Coronary artery (tissue), 2 donors: Measurements from ENCODE around the gene SLC2A13.
"Not testable (repeated sequence)": the region's sequence is repeated elsewhere in the genome, so short reads cannot be mapped to it uniquely, and the experiment has no call there.

Source experiments
- DNase-seq: peaks from one replicate; pipeline ENCODE4 v3.0.0-alpha.2; 2017; ENCODE audit warnings: low spot score
- H3K27ac ChIP-seq, 2 donors: fragments of 200-600 bp; sonication (generic); one replicate each; pipeline ENCODE4 v1.5.1; 2016 to 2019
- H3K4me3 ChIP-seq: fragments of 200-600 bp; sonication (generic); 2 replicates; pipeline ENCODE4 v1.5.1; 2016; ENCODE audit warnings: mild to moderate bottlenecking, moderate library complexity
- CTCF ChIP-seq: fragments of 200-600 bp; sonication (generic); IDR thresholded peaks from one replicate; pipeline ENCODE4 v1.5.1; 2019; ENCODE audit warnings: antibody characterized with exemption

SLC2A13 gene

GRCh38 chr12:39824505-39825212, 281.2 kb downstream of the SLC2A13 start:
- H3K4me3 ChIP-seq: no peak overlapping the region
- no peak for TF ChIP-seq CTCF
- no peak overlapping the region for H3K27ac ChIP-seq
- DNase-seq: no peak

GRCh38 chr12:39816671-39817185, 289.2 kb downstream of the SLC2A13 start:
- no peak for TF ChIP-seq CTCF
- DNase-seq: no peak
- Histone ChIP-seq H3K27ac (no peak overlapping the region), H3K4me3 (no peak overlapping the region)

GRCh38 chr12:39815746-39816145, 290.1 kb downstream of the SLC2A13 start:
- no peak for DNase-seq

GRCh38 chr12:39814626-39815025, 291.3 kb downstream of the SLC2A13 start:
- TF ChIP-seq CTCF: no peak
- no peak overlapping the region for H3K4me3 ChIP-seq
- no peak overlapping the region for H3K27ac ChIP-seq
- DNase-seq: no peak

More at GRCh38 chr12:39815746-39816145, 290.1 kb downstream of the SLC2A13 start:
- no peak overlapping the region for H3K27ac ChIP-seq
- no peak for TF ChIP-seq CTCF
- no peak overlapping the region for H3K4me3 ChIP-seq

GRCh38 chr12:39813776-39814175, 292.1 kb downstream of the SLC2A13 start:
- no peak overlapping the region for H3K27ac ChIP-seq
- TF ChIP-seq CTCF: no peak
- no peak overlapping the region for H3K4me3 ChIP-seq
- DNase-seq: no peak

- DNase-seq, H3K27ac ChIP-seq, H3K4me3 ChIP-seq: not testable (repeated sequence)
These were observed 293.4 kb downstream of the SLC2A13 start for GRCh38 chr12:39812456-39812855.

GRCh38 chr12:39807043-39807442, 298.8 kb downstream of the SLC2A13 start:
- Histone ChIP-seq H3K27ac (no peak overlapping the region), H3K4me3 (no peak overlapping the region)
- TF ChIP-seq CTCF: no peak
- no peak for DNase-seq
